ENCODE measurements around the gene FBXL19.
"Not testable (repeated sequence)": the region's sequence is repeated elsewhere in the genome, so short reads cannot be mapped to it uniquely, and the experiment has no call there.

Gene FBXL19

GRCh38 chr16:30921748-30922419 is 1.5 kb upstream of the FBXL19 start:
- peak; percentile 79 to 87 (median 81) for DNase-seq (ENCODE audit: low read depth in 2 of 3, low spot score in 1 of 3)

- peak; percentile 99 to 100 (median 99) for DNase-seq (ENCODE audit: low read depth in 2 of 3, low spot score in 1 of 3)
Measured at GRCh38 chr16:30922420-30922959, 882 bp upstream of the FBXL19 start.

DNA sequence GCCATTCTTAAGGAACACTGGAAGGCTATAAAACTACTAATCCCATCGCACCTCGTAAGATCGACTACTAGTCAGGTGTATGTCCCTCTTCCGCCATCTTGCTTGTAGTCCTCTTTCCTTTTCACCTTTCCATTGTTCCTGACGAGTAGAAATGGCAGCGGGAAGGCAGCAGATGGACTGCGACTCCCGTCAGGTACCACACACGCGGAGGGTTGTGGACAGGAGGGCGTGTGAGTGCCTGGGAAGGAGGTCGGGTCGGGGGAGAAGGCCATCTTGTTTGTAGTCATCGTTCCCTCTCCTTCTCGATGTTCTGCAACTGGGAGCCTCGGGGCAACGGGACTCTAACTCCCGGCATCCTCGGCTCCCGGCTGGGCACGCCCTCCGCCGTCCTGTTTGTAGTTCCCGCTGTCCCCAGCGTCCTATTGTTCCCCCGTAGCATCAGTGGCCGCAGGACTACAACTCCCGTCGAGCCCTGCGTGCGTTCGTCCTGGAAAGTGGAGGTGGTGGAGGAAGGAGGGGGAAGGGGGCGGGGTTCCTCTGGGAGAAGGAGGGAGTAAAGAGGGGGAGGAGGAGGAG is 324 bp upstream of the FBXL19 start:
- DNase-seq (ENCODE audit: low read depth in 2 of 3, low spot score in 1 of 3), result peak; percentile 95 to 97 (median 96)

DNA sequence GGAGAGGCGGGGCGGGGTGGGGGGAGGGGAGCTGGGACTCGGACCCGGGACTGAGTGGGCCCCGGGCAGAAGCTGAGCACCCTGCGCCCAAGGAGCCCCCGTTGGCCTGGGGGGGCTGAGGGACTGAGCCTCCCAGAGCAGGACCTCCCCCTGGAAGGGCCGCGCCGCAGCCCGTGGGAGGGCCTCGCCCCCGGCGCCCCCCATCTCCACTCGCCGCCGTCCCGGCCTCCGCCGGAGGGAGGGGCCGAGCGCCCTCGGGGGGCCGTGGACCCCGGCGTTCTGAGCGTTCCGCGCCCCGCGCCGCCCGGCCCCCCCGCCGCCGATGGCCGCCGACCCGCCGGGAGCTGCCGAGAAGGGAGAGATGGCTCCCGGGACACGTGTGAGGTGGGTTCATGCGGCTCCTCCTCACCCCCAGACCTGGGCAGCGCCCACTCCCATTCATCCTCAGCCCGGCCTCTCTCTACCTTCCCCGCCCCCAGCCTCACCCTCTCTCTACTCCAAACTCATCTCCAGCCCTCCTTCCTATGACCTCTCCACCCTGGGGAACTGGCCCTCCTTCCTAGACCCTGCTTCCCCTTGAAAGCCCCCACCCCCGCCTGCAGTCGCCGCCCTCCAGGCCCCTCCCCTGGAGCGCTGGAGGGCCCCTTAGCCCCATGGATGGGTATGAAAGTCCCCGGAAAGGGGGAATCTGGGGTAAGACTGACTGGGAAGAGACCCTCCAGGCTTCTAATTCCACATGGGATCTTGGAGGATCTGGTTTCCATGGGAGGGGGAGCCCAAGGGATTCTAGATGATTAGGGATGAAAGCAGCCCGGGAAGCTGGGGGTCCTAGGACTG is 922 bp downstream of the FBXL19 start:
- no peak for DNase-seq (ENCODE audit: low read depth in 2 of 3, low spot score in 1 of 3)

GRCh38 chr16:30924913-30925631 is 1.7 kb downstream of the FBXL19 start:
- DNase-seq (ENCODE audit: low read depth in 2 of 3, low spot score in 1 of 3), result no peak

- no peak for DNase-seq (ENCODE audit: low read depth in 2 of 3, low spot score in 1 of 3)
Measured at GRCh38 chr16:30925632-30925987, 2.2 kb downstream of the FBXL19 start.

GRCh38 chr16:30925995-30926811 is 2.8 kb downstream of the FBXL19 start:
- no peak for DNase-seq (ENCODE audit: low read depth in 2 of 3, low spot score in 1 of 3)

- no peak for DNase-seq (ENCODE audit: low read depth in 2 of 3, low spot score in 1 of 3)
Measured at GRCh38 chr16:30926937-30927788, 3.8 kb downstream of the FBXL19 start.

DNA sequence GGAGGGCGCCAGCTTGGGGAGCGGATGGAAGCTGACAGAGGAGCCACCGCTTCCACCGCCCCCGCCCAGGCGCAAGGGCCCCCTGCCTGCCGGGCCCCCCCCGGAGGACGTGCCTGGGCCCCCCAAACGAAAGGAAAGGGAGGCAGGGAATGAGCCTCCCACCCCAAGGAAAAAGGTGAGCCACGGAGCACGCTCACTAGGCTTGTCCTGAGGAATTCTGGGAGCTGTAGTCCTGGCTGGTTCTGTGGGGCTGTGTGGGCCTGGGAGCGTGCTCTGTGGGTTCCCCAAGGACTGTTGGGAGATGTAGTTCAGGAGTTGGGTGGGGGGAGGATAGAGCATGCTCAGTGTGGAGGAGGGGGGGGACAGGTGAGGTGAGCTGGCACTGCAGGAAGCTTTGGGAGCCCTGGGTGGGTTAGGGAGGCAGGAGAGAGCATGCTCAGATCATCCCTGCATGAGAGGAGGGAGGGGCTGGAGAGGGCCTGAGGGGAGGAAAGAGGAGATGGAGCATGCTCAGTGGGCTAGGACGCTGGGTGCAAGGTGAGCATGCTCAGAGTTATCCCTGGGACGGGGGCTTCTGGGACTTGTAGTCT is 4.5 kb downstream of the FBXL19 start:
- no peak for DNase-seq (ENCODE audit: low read depth in 2 of 3, low spot score in 1 of 3)

- no peak for DNase-seq (ENCODE audit: low read depth in 2 of 3, low spot score in 1 of 3)
Measured at GRCh38 chr16:30928390-30928789, 5.0 kb downstream of the FBXL19 start.

GRCh38 chr16:30929167-30929566 is 5.8 kb downstream of the FBXL19 start:
- no peak for DNase-seq (ENCODE audit: low read depth in 2 of 3, low spot score in 1 of 3)

GRCh38 chr16:30930160-30930571 is 6.8 kb downstream of the FBXL19 start:
- no peak for DNase-seq (ENCODE audit: low read depth in 2 of 3, low spot score in 1 of 3)

DNA sequence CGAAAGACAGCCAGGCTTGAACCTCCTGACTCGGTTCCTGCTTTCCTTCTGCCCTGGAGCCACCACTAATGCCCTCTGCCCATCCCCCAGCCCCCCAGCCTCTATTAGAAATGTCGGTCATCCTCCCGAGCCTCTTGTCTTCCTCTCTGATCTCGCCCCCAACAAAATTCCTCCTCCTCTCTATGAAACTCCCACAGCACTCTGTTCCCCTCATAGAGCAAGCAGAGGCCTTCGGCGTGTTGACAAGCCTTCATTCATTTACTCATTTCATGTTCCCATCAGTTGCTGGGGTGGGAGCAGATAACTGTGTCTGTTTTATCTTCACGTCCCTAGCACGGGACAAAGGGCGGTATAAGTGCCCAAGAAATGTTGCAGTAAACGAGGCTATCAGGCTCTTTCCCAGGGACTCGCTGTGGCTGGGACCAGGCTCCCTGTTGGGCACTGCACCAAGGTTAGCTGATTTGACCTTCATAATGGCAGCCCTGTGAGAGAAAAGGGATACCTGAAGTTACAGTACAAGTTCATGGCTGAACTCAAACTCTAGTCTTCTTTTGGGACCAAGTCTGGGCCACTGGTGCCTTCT is 7.8 kb downstream of the FBXL19 start:
- no peak for DNase-seq (ENCODE audit: low read depth in 2 of 3, low spot score in 1 of 3)

DNA sequence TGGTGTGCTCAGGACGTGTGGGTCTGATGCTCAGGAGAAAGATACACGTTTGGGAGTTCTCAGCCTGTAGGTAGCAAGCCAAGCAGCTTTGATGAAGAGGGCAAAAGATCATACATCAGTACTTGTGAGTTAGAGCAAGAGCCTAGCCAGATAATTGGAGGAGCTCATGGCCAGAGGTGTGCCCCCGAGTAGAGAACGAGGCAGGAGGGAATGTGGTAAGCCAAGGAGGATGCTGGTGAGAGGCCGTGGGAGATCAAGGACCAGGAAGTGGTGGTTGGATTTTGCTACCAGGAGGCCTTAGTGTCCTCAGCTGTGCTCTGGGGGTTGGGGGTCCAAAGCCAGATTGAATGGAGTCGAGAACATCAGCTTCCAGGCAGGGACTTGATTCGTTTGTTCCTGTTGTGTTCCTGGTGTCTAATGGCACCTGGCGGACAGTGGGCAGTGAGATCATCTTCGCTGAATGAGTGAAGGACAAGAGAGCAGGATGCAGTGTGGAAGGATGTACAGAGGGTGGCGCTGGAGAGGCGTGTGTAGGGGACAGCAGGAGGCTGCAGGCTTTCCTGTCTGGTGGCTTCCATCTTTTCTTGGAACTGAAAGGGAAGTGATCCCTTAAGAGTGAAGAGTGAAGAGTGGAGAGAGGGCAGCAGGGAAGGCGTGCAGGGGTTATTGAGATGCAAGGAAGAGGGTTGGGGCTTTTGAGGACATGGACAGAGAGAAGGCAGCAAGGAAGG is 11.6 kb downstream of the FBXL19 start:
- DNase-seq (ENCODE audit: low read depth in 2 of 3, low spot score in 1 of 3), result peak in 2 of 3 donors; percentile 34 to 37

GRCh38 chr16:30937692-30938091 is 14.3 kb downstream of the FBXL19 start:
- no peak for DNase-seq (ENCODE audit: low read depth in 2 of 3, low spot score in 1 of 3)

- DNase-seq (ENCODE audit: low read depth in 2 of 3, low spot score in 1 of 3), result not testable (repeated sequence)
Measured at GRCh38 chr16:30939571-30939970, 16.2 kb downstream of the FBXL19 start.

DNA sequence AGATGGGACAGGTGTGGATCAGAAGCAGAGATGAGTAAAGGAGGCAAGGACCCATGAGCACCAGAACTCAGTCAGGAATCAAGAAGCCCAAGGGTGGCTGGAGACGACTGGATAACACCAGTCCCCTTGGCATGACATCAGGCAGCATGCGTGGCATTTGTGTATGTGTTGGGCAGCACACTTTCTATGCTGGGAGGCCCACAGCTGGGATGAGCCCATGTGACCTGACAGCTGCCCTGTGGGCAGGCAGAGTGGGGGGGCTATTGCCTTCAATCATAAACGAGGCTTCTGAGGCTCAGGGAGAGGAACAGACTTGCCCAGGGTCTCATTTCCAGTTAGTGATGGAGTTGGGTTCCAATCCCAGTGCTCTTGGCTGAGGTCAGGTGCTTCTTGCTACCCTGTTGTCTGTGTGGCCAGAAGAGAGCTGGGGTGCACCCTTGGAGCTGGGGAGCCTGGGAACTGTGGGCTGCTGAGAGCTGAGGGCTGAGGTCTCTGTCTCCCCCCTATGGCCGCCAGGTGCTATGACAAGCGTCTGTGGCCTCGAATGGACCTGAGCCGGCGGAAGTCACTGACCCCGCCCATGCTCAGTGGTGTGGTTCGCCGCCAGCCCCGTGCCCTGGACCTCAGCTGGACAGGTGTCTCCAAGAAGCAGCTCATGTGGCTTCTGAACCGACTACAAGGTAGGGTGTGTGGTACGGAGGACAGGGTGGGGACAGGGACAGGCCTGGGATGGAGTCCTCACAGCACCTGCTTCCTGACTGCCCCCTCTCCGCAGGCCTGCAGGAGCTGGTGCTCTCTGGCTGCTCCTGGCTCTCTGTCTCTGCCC is 18.4 kb downstream of the FBXL19 start:
- peak in 2 of 3 donors; percentile 51 to 56 for DNase-seq (ENCODE audit: low read depth in 2 of 3, low spot score in 1 of 3)

Measured in stimulated activated CD4-positive, alpha-beta T cell treated with anti-CD3 and anti-CD28 coated beads, Interleukin-12 subunit alpha, Interleukin-12 subunit beta, amount 100 ng/mL, for 48 hours (primary cell).